Middle frontal gyrus (tissue), 1 donor: Measurements from ENCODE around the gene PRIMA1.

Source experiments
- DNase-seq: peaks from one replicate; pipeline ENCODE4 v3.0.0-alpha.2; 2015; ENCODE audit warnings: low spot score; ENCODE audit errors: extremely low spot score

PRIMA1 gene

DNA sequence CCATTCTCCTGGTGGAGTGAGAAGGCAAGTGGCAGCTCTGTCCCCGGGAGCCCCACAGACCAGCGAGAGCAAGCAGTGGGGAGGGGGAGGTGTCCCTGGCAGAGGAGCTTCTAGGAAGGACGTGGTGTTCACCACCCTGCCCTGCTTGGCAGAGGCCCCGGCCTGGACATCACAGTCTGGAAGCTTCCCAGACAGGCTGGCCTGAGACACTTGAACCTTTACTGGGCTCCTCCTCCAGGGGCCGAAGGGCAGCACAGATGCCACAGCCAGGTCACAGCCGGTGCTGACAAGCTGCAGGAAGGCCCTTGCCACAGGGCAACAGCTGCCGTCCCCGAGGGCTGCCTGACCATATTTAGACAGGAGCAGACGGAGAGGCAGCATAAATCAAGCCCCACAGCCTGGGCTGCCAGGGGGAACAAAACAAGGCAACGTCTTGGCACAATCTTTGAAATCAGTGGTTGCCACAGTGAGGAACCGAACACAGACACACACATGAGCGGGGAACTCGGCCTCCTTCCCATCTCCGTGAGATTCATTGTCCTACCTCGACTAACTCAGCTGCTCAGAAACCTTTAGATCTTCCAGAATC is 28.5 kb downstream of the PRIMA1 start:
- no peak for DNase-seq

DNA sequence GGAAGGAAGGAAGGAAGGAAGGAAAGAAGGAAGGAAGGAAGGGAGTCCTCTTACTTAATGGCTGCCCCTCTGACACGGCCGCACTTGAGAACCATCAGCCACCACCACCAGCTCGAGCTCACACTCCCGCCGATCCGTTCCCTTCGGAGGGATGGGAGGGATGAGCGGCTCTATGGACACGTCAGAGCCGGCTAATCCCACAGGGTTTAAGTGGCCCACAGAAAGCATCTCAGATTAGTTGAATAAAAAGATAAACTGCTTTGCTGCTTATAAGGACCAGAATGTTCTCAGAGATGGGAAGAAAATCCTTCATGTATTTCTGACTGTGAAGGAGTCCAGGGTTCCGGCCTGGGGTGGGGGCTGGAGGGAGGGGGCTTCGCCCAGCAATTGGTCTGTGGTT is 31.1 kb downstream of the PRIMA1 start:
- DNase-seq = no peak

DNA sequence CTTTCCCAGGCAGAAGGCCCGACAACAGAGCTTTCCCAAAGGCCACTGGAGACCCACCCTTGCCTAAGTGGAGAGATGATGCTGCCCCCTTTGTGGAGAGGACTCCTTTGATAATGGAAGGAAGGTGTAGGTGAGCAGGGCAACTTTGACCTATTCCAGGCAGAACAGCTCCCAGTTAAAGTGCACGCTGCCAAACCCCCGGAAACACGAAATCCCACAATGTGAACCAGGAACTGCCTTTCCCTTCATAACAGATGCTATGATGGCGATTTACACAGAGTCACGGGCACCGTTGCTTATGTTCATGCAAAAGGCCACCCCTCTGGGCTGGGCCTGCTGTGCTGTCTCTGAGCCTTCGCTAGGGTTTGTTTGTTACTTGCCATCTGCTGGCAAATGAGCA is 34.6 kb downstream of the PRIMA1 start:
- no peak for DNase-seq

DNA sequence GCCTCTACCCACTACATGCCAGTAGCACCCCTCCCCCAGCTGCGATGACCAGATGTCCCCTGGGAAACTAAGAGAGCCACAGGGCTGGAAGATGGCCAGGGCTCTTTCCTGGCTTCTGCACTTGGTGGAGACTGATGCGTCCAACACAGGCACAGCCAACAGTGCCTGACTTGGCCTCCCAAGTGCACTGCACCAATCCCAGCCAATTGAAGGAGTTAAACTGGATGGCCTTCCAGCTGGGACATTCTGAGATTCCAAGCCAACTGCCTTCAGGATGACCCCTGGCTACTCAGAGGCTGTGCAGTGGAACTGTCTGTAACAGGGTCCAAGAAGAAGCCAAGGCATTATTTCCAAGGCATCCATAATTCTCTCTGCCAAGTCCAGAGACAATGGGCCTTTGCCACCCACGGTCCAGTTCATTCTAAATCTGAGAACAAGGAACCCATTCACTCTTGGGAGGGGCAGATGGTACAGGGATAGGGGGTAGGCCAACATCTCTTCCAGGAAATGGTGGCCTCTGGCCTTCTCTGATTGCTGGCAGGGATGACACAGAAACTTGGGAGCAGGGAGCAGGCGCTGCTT is 35.2 kb downstream of the PRIMA1 start:
- peak; percentile 77 for DNase-seq

DNA sequence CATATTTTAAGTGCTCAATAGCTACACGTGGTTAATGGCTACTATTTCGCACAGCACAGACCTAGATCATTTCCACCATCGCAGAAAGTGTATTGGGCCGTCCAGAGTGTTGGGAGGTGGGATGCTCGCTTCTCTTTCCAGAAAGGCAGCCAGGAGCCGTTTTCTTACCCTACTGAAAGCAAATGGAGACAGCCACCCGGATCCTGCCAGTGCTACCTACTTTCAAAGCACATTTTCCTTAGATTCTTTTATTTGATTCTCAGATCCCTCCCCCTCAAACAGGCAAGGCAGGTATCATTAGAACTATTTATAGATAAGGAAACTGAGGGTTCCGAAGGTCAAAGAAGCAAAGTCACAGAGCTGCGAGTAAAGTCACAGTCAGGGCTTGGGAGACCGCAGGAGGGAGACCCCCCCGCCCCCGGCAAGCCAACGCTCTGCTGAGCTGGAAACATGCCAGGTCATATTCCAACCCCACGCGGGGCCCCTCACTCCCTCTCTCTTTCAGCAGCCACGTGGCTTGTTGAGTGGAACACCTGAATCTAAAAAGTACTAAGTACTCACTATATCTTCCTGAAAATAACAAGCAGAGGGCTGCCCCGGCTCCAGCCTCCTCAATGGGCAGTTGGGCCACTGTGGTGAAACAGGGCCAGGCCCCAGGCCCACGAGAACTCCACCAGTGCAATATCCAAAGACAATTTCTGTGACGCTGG is 36.2 kb downstream of the PRIMA1 start:
- no peak for DNase-seq

DNA sequence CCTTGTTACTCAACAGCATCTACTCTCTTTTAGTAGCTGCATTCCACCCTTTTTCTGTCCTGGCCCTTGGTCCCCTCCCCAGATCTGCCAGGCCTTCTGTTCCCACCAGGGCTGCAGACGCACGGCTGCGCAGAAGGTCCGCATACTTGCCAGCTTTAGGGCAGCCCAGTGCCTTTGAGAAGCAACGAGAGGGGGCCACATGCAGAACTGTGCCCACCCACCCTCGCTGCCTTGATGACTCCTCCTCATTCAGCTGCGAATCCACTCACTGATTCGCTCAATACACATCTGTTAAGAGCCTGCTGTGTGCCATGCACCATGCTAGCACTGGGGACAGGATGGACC is 39.2 kb downstream of the PRIMA1 start:
- DNase-seq = no peak

DNA sequence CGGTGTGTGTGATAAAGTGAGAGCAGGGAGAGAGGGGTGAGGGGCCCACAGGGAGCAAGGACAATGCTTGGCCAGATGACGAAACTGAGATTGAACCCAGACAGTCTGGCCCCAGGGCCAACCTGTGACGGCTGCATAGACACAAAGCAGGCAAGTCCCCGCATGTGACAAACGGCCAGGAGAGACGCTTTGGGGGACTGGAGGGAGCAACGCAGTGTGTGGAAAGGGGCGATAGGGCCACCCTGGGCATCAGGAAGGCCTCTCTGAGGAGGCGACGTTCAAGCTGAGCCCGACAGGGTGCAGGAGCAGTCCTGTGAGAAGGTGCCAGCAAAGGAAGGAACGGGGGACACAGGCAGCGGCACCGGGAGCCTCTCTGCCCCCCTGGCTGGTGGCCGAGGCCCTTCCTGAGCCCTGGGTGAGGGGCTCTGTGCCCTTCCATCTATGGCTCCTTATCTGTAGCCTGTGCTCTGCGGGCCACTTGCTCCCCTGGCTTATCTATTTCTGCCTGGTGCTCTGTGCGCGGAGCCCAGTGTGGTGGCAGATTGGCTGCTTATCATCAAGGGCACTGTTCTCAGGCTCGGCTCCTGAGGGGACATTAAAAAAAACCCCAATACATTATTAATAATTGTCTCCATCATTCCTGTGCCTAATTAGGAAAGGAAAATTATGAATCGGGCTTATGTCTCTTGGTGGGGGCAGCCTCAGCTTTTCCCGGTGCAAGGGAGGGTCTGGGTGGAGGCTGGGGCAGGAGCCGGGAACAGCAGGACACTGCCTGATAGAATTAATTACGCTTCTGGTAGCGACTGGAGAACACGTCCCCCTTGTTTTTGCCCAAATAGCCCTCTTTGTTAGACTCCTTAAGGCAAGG is 39.8 kb downstream of the PRIMA1 start:
- DNase-seq = no peak

DNA sequence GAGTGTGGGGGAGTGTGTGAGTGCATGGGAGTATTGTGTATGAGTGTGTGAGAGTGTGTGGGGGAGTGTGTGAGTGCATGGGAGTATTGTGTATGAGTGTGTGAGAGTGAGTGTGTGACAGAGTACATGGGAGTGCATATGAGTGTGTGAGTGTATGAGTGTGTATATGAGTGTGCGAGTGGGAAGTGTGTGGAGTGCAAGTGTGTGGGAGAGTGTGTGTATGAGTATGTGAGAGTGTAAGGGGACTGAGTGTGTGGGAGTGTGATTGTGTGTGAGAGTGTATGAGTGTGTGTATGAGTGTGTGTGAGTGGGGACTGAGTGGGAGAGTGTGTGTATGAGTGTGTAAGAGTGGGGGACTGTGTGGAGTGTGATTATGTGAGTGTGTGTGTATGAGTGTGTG is 40.7 kb downstream of the PRIMA1 start:
- DNase-seq = no peak

DNA sequence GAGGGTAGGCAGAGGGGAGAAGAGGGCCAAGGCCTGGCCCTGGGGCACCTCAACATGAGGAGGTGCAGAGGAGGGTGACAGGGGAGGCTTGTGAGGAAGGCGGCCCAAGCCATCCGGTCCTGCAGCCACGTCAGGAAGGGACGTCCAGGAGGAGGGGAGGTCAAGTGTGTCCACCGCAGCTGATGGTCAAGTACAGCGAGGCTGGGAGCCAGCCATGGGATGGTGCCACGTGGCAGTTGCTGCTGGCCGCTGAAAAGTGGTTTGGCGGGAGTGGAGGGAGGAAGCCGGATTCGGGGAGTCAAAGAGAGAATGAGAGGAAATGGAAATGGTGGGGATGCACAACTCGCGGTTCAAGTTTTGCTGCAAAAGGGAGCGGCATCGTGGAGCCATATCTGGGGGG is 41.2 kb downstream of the PRIMA1 start:
- no peak for DNase-seq

DNA sequence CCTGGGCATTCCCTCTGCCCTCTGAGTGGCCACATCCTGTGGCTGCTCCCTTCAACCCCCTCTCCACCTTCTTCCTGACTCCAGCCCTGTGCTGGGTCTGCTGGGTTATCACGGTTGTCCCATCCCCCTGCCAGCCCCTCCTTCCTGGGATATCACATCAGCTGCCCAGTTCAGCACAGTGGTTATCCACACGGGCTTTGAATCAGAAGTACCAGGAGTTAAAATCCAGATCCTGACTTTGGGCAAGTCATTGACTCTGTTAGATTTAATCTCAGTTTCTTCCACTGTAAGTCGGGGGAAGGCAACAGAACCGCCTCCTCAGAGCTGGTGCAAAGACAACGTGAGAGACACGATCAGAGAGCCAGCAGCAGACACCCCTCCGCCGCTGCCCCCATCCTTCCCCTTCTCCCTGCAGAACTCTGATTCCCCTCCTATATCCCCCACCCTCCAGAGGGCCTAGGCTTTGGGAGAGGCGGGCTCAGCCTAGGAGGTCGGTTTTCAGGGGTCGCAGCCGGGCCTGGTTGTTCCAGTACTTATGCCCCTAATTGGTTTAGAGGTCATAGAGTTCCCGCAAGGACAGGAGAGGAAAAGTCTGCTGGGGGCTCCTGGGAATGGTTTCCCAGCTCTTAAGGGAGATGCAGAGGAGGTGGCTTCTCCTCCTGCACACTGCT is 42.5 kb downstream of the PRIMA1 start:
- DNase-seq = no peak

DNA sequence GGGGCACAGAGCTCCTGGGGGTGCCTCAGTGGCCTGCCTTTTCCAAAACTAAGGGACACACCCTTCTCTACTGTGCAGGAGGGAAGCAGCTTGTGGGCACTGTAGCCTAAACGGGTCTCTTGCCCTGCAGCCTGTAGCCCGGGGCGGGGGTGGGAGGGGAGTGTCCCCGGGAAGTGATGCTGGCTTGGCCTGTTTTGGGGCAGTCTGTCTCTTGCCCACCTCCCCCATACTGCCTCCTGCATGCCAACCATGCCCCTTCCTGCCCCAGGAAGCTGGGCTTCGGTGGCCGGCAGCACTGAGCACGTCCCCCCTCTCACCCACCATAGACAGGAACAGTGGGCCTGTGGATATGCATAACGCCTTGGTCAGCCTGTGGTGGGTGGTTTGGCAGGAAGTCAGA is 43.4 kb downstream of the PRIMA1 start:
- DNase-seq = no peak

DNA sequence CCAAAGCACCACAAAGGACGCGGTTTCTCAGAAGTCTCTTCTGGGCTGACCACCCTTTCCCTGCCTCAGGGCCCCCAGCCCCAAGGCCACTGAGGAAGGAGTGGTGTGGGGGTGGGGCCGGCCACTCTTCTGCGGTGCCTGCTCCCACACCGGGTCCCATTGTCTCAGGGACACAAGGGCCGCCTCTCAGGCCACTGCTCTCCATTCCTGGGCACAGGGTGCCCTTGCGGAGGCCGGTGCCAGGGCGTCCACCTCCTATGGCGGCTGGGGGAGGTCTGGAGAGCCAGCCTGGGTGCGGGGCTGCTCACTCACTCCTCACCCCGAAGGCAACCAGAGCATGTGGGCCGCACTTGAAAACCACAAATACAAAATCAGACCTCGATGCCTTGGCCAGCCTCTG is 44.1 kb downstream of the PRIMA1 start:
- no peak for DNase-seq

DNA sequence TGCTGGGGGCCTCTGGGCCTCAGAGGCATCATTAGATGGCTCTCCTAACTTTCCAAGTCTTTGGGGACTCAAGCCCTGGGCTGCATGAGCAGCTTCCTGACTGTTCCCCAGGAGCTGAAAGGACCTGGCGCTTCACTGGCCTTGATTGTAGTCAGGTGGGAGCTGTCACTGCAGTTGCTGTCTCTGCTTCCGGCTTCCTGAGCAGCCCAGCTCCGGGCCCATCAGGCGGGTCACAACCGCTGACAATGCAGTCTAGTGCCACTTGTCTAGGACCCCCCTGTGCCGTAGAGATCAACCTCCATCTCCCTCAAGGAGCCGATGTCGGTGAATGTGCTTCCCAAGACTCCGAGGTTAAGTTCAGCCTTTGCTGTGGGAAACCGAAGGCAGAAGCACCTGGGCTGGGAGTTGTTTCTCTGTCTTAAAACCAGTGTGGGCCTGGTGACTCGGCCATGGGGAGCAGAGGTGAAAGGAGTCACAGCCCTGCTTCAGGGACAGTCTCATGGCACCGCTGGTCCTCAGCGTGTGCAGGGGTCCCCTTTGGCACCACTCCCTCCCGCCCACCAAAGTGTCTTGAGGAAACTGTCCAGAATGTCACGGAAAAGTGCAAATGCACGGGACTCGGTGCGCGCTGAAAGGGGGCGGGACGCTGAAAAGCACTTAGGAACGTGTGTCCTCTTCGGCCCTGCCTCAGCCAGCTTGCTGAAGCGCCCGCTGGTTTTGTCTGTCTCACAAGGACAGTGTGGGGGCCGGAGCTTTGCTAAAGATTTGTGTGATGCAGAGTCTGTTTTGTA is 44.8 kb downstream of the PRIMA1 start:
- DNase-seq = no peak

DNA sequence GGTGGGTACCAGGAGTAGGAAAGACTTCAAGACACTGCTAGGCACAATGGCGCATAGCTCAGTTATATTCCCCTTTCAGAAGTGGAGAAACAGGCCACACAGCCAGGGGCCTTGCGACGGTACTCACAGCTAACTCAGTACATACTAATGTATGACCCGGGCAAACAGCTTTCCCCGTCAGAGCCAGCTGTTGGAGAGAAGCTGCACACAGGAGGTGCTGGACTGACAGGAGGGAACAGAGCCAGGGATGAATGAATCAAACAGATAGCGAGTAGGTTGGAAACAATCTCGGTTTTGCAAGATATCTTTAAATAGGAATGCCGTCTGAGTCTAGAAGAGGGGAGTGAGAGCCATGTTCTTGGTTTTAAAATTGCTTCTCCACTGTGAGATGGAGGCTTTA is 45.5 kb downstream of the PRIMA1 start:
- no peak for DNase-seq

DNA sequence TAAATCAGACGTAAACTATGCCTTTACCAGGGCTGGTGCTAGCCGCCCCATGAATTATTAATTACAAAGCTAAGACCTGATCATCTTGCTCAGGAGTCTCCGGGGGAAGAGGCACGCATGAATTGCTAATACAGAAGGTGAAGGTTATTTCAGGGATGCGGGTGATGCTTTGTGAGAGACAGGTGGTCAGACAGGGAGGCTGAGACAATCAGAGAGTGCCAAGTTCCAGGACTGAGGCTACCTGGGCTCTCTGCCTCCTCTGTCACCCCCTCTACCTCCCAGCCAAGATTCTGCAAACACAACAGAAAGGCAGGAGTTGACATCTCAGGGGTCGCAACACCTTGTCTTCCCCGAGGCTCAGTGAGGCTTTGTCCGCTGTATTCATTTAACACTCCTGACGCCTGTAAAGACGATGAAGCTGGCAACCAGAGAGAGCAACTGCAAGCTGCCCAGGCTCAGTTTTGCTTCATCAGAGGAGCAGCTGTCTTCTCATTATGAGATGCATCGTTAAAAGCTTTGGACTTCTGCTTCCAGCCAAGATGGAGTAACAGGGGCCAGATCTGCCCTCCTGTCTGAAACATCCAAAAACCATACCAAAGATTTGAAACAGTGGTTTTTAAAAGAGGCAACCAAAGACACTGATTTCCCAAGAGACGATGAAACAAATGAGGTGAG is 46.6 kb downstream of the PRIMA1 start:
- DNase-seq = no peak

DNA sequence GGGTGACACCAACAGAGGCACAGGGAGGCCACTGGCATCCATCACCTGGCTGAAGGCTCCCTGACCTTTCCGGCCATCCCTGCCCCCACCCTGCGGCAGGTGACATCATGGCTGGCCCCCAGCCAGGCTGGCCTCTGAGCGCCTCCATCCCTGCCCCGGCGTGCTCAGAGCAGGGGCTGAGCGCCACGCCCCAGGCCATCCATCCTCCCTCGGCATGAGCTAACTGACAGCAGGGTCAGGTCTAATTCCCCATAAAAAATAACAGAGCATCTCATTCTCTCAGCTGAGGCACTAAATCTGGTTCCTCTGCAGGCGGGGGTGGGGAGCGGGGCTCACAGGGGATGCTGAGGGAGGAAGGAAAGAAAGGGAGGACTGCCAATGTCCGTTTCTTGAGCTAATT is 50.7 kb downstream of the PRIMA1 start:
- DNase-seq = no peak

DNA sequence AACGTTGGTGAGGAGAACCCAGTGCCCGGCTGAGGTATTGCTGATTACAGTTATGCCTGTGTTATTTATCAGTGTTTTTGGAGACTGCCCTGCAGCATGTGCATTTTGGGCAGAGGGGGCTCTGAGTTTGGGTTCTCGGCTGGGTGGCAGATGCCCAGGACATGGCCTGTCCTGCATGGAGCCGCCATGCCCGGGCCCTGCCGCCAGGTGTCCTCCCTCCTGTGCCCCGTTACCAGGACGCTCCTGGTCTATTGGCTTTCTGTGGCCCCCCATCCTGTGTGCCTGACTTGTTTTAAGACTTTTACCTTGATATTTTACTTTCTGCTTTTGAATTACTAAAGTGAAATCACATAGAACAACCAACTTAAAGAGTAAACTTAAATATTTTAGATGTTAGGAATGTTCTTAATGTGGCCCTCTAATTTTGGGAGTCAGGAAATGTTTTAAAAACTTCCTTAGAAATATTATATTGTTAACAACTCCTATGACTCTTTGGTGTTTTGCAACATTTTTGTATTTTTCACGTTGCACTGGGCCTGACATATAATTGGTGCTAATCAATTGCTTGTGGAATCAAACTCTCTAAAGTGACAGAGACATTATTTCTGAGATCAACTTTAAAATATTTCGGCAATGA is 51.8 kb downstream of the PRIMA1 start:
- no peak for DNase-seq

DNA sequence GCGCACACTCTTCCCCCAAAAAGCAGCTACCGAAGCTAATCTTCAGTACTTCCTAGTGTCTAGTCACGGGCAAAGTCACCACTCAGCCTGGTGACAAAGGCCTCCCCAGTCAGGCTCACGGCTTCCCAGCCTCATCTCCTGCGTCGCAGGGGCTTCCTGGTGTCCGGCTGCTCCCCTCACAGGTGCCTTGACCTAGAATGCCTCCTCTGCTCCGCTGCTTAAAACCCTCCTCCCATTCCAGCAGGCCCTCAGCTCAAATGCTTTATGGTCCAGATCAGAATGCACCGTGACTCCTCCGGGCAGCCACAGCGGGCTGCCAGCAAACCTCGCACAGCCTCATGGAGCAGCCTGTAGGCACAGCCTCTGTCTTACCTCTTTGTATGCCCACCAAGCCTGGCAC is 53.1 kb downstream of the PRIMA1 start:
- DNase-seq = no peak

DNA sequence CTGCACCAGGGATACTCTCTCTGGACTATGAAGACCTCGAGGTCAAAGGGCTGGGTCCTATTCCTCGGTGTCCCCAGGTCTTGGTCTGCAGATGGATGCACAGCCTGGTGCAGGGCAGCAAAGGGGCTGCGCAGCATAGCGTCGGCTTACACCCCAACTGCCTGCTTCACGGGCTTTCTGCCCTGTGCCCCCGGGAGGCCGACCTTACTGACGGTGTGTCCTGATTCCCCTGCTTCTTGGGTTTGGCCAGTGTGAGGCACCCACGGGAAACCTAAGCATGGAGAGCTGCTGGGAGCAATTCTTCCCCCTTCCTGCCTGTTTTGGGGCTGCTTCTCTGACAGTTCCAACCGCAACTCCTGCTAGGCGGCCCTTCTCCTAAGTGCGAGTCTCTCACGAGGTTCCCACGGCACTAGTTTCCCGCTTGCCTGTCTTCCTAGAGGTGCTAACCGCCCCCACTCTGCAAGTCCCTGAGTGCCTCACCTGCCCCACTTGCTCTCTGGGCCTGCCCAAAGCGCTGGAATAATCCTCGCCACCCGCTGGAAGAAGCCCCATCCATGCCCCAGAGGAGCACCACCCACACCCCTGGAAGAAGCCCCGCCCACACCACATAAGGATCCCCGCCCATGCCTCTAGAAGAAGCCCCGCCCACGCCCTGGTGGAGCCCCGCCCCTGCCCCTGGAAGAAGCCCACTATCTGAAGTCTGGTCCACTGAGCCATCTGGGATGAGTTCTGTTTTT is 54.0 kb downstream of the PRIMA1 start:
- no peak for DNase-seq
